Spleen (tissue), 7 donors: ENCODE data around the gene AHDC1.

Experiments used
- POLR2A ChIP-seq, 3 donors: fragments of 450-650 bp; IDR thresholded peaks; one replicate each; pipeline ENCODE4 v1.5.1; 2017; ENCODE audit warnings: antibody characterized with exemption in 3 of 3, mild to moderate bottlenecking in 1 of 3
- POLR2AphosphoS5 ChIP-seq, 3 donors: sonication (generic); formaldehyde crosslinking; IDR thresholded peaks; one replicate each; pipeline ENCODE4 v1.5.1; 2017; ENCODE audit warnings: antibody characterized with exemption in 3 of 3
- TF ChIP-seq, protein P1 (sequence below), 11 experiments: fragments of 200-600 bp in 7 of 11; fragments of 450-650 bp in 4 of 11; sonication (generic) in 4 of 11; IDR thresholded peaks in 8 of 11; conservative IDR thresholded peaks in 3 of 11; 1 replicate in 7 of 11; 2 replicates in 4 of 11; pipeline versions ENCODE4 v1.4.0 to v1.8.0; 2016 to 2021; ENCODE audit warnings: antibody characterized with exemption in 11 of 11, inconsistent platforms in 4 of 11, mild to moderate bottlenecking in 1 of 11
- donor health status: DM: no; HTN: no; CAD: no; lungs with moderate emphysema.
- donor health status: DM: no; HTN: no; CAD: no.
- donor health status: DM: no; HTN: no; CAD: no.

DNA sequence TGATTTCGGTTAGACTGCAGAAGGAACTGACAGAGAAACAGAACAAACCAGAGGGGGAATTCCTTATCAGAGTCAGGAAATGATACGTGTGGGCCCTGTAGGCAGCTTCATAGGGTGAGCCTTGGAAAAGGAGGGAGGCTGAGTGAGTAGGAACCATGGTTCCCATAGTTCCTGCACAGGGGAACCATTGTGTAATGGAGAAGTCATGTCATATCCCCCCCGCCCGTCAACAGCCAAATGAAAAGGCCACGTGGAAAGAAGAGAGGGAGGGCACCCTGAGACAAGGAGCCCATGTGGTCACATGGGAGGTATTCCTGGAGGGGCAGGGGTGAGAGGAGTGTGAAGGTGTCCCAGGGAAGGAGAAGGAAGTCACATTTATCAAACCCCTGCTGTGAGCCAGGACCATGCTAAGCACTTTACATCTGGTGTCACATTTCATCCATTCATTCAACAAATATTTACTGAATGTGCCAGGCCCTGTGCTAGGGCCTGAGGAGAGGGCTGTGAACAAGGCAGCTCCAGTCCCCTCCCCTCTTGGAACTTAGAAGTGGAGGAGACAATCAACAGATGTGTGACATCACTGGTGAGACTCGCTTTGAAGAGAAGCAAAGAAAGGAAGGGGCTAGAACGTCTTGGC, 46.7 kb upstream of the AHDC1 start:
- TF ChIP-seq POLR2A (IDR thresholded peaks at IDR 0.05) (no peak), POLR2AphosphoS5 (IDR thresholded peaks at IDR 0.05) (no peak)
- TF ChIP-seq, protein P1, sequence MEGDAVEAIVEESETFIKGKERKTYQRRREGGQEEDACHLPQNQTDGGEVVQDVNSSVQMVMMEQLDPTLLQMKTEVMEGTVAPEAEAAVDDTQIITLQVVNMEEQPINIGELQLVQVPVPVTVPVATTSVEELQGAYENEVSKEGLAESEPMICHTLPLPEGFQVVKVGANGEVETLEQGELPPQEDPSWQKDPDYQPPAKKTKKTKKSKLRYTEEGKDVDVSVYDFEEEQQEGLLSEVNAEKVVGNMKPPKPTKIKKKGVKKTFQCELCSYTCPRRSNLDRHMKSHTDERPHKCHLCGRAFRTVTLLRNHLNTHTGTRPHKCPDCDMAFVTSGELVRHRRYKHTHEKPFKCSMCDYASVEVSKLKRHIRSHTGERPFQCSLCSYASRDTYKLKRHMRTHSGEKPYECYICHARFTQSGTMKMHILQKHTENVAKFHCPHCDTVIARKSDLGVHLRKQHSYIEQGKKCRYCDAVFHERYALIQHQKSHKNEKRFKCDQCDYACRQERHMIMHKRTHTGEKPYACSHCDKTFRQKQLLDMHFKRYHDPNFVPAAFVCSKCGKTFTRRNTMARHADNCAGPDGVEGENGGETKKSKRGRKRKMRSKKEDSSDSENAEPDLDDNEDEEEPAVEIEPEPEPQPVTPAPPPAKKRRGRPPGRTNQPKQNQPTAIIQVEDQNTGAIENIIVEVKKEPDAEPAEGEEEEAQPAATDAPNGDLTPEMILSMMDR (IDR thresholded peaks at IDR 0.05 in 8 of 11, conservative IDR thresholded peaks at IDR 0.05 in 3 of 11), result no peak
